22Rv1 (cell line): ENCODE measurements around the gene LRRC25.

Experiments used
- CTCF ChIP-seq: fragments of 450-650 bp; IDR thresholded peaks from 2 replicates; pipeline ENCODE4 v1.5.1; 2017; ENCODE audit warnings: mild to moderate bottlenecking
- ZFX ChIP-seq: fragments of 450-650 bp; IDR thresholded peaks from 2 replicates; pipeline ENCODE4 v1.6.1; 2017; ENCODE audit warnings: antibody characterized with exemption, borderline replicate concordance

GRCh38 chr19:18417250-18418028, 20.0 kb upstream of the LRRC25 start:
- TF ChIP-seq CTCF (no peak), ZFX (no peak)
